ENCODE results near the gene ANKRD13C. TPM values are rescaled to one million over a fixed set of nuclear protein-coding genes. Genes with fewer than 3 reads are reported as not detected.

Gene ANKRD13C
- total RNA-seq, 1 donor from 2014 or later: 16.1 TPM

GRCh38 chr1:70396607-70397006 is 42.1 kb upstream of the ANKRD13C start:
- FAIRE-seq: no peak
- Histone ChIP-seq H3K27me3 (ENCODE audit: control insufficient read depth, insufficient read depth, low read length) (no peaks in the 10 kb centered on the region), H3K4me3 (ENCODE audit: low read depth, low read length) (no peak overlapping the region), H3K36me3 (ENCODE audit: control insufficient read depth, insufficient read depth, low read length) (no peaks in the 10 kb centered on the region)
- no peak for DNase-seq (ENCODE audit: low read depth)
- TF ChIP-seq CTCF (IDR thresholded peaks at IDR 0.05; ENCODE audit: insufficient read depth, low read length, severe bottlenecking): no peak

GRCh38 chr1:70392626-70393025 is 38.1 kb upstream of the ANKRD13C start:
- FAIRE-seq (no peak), DNase-seq (ENCODE audit: low read depth) (peak; percentile 15)
- Histone ChIP-seq H3K36me3 (ENCODE audit: control insufficient read depth, insufficient read depth, low read length) (no peaks in the 10 kb centered on the region), H3K4me3 (ENCODE audit: low read depth, low read length) (no peak overlapping the region), H3K27me3 (ENCODE audit: control insufficient read depth, insufficient read depth, low read length) (no peaks in the 10 kb centered on the region)
- no peak for TF ChIP-seq CTCF (IDR thresholded peaks at IDR 0.05; ENCODE audit: insufficient read depth, low read length, severe bottlenecking)

- Histone ChIP-seq H3K36me3 (ENCODE audit: control insufficient read depth, insufficient read depth, low read length) (no peaks in the 10 kb centered on the region), H3K4me3 (ENCODE audit: low read depth, low read length) (no peak overlapping the region), H3K27me3 (ENCODE audit: control insufficient read depth, insufficient read depth, low read length) (no peaks in the 10 kb centered on the region)
- no peak for TF ChIP-seq CTCF (IDR thresholded peaks at IDR 0.05; ENCODE audit: insufficient read depth, low read length, severe bottlenecking)
- FAIRE-seq (no peak), DNase-seq (ENCODE audit: low read depth) (no peak)
Measured at GRCh38 chr1:70387507-70387906, 33.0 kb upstream of the ANKRD13C start.

GRCh38 chr1:70386121-70386520 is 31.6 kb upstream of the ANKRD13C start:
- no peak for FAIRE-seq
- H3K27me3 ChIP-seq (ENCODE audit: control insufficient read depth, insufficient read depth, low read length): no peaks in the 10 kb centered on the region
- no peak for TF ChIP-seq CTCF (IDR thresholded peaks at IDR 0.05; ENCODE audit: insufficient read depth, low read length, severe bottlenecking)
- H3K4me3 ChIP-seq (ENCODE audit: low read depth, low read length): no peak overlapping the region
- H3K36me3 ChIP-seq (ENCODE audit: control insufficient read depth, insufficient read depth, low read length): no peaks in the 10 kb centered on the region
- peak; percentile 52 for DNase-seq (ENCODE audit: low read depth)

GRCh38 chr1:70385477-70385876 is 31.0 kb upstream of the ANKRD13C start:
- Histone ChIP-seq H3K36me3 (ENCODE audit: control insufficient read depth, insufficient read depth, low read length) (no peaks in the 10 kb centered on the region), H3K27me3 (ENCODE audit: control insufficient read depth, insufficient read depth, low read length) (no peaks in the 10 kb centered on the region), H3K4me3 (ENCODE audit: low read depth, low read length) (no peak overlapping the region)
- FAIRE-seq (no peak), DNase-seq (ENCODE audit: low read depth) (no peak)
- TF ChIP-seq CTCF (IDR thresholded peaks at IDR 0.05; ENCODE audit: insufficient read depth, low read length, severe bottlenecking): no peak

- H3K36me3 ChIP-seq (ENCODE audit: control insufficient read depth, insufficient read depth, low read length): no peaks in the 10 kb centered on the region
- DNase-seq (ENCODE audit: low read depth) (no peak), FAIRE-seq (no peak)
- no peak for TF ChIP-seq CTCF (IDR thresholded peaks at IDR 0.05; ENCODE audit: insufficient read depth, low read length, severe bottlenecking)
- no peak overlapping the region for H3K4me3 ChIP-seq (ENCODE audit: low read depth, low read length)
- no peaks in the 10 kb centered on the region for H3K27me3 ChIP-seq (ENCODE audit: control insufficient read depth, insufficient read depth, low read length)
Measured at GRCh38 chr1:70384542-70384941, 30.0 kb upstream of the ANKRD13C start.

All from bronchial epithelial cell (primary cell).